Liver (tissue), 3 donors: ENCODE data around the gene ZBTB17.

Source experiments
- ATF3 ChIP-seq: IDR thresholded peaks from 2 replicates; pipeline ENCODE4 v1.6.1; 2016; ENCODE audit warnings: antibody characterized with exemption
- CTCF ChIP-seq: fragments of 150-350 bp; IDR thresholded peaks from 2 replicates; pipeline ENCODE4 v1.5.1; 2017; ENCODE audit warnings: improper control_type of control experiment, low read depth, low read length; ENCODE audit not compliant: missing input control
- EGR1 ChIP-seq, 2 donors: IDR thresholded peaks; 2 replicates each; pipeline ENCODE4 v1.6.1; 2016 to 2018; ENCODE audit warnings: antibody characterized with exemption in 2 of 2, low read depth in 2 of 2
- FOXA1 ChIP-seq: IDR thresholded peaks from 2 replicates; pipeline ENCODE4 v1.6.1; 2016; ENCODE audit warnings: antibody characterized with exemption
- HNF4G ChIP-seq: IDR thresholded peaks from 2 replicates; pipeline ENCODE4 v1.6.1; 2016; ENCODE audit warnings: antibody characterized with exemption
- JUND ChIP-seq, 2 donors: IDR thresholded peaks; 2 replicates each; pipeline ENCODE4 v1.6.1; 2016; ENCODE audit warnings: antibody characterized with exemption in 2 of 2
- MAX ChIP-seq: IDR thresholded peaks from 2 replicates; pipeline ENCODE4 v1.6.1; 2016; ENCODE audit warnings: antibody characterized with exemption
- RAD21 ChIP-seq, 2 donors: IDR thresholded peaks; 2 replicates each; pipeline ENCODE4 v1.6.1; 2016; ENCODE audit warnings: antibody characterized with exemption in 2 of 2, mild to moderate bottlenecking in 2 of 2
- REST ChIP-seq: IDR thresholded peaks from 2 replicates; pipeline ENCODE4 v1.6.1; 2016; ENCODE audit warnings: antibody characterized with exemption, mild to moderate bottlenecking
- SP1 ChIP-seq: IDR thresholded peaks from 2 replicates; pipeline ENCODE4 v1.6.1; 2018; ENCODE audit warnings: antibody characterized with exemption, mild to moderate bottlenecking
- TAF1 ChIP-seq: conservative IDR thresholded peaks from 2 replicates; pipeline ENCODE4 v1.6.1; 2016; ENCODE audit warnings: antibody characterized with exemption, mild to moderate bottlenecking
- YY1 ChIP-seq: IDR thresholded peaks from 2 replicates; pipeline ENCODE4 v1.6.1; 2016; ENCODE audit warnings: antibody characterized with exemption, mild to moderate bottlenecking
- ZBTB33 ChIP-seq: IDR thresholded peaks from 2 replicates; pipeline ENCODE4 v1.6.1; 2016; ENCODE audit warnings: antibody characterized with exemption
- donor health status: healthy.
- donor health status: healthy.

- TF ChIP-seq CTCF (no peak), ATF3 (no peak), HNF4G (no peak), RAD21 (IDR thresholded peaks at IDR 0.05) (no peak), MAX (no peak), JUND (IDR thresholded peaks at IDR 0.05) (no peak), YY1 (no peak), REST (no peak), TAF1 (no peak), FOXA1 (no peak), EGR1 (IDR thresholded peaks at IDR 0.05; ENCODE audit: low read depth in 2 of 2) (no peak), SP1 (no peak), ZBTB33 (no peak)
Observed at GRCh38 chr1:15957221-15958095, 18.4 kb downstream of the ZBTB17 start.
